Thoracic aorta (tissue), 2 donors: ENCODE results near the gene GPN1. TPM values are rescaled to one million over a fixed set of nuclear protein-coding genes. Genes with fewer than 3 reads are reported as not detected.
"Not testable (repeated sequence)": the region's sequence is repeated elsewhere in the genome, so short reads cannot be mapped to it uniquely, and the experiment has no call there.

Experiments used
- ATAC-seq: fragments of 150-250 bp; one replicate; pipeline ENCODE4 v1.8.0; 2017; ENCODE audit warnings: low read depth; ENCODE audit not compliant: insufficient number of reproducible peaks, low FRiP score
- DNase-seq: peaks from one replicate; pipeline ENCODE4 v3.0.0-alpha.2; 2020; ENCODE audit warnings: low spot score
- H3K27ac ChIP-seq, 2 donors: fragments of 200-600 bp; sonication (generic); 1 replicate in 1 of 2; 2 replicates in 1 of 2; pipeline ENCODE4 v1.5.1; 2016; ENCODE audit warnings: mild to moderate bottlenecking in 2 of 2, moderate library complexity in 2 of 2
- H3K27me3 ChIP-seq: fragments of 200-600 bp; sonication (generic); replicated peaks from 2 replicates; pipeline ENCODE4 v1.6.0; 2016; ENCODE audit warnings: mild to moderate bottlenecking; ENCODE audit not compliant: insufficient read depth
- H3K36me3 ChIP-seq: fragments of 200-600 bp; sonication (generic); one replicate; pipeline ENCODE4 v1.5.1; 2016
- H3K4me1 ChIP-seq, 2 donors: fragments of 200-600 bp; sonication (generic); 1 replicate in 1 of 2; 2 replicates in 1 of 2; pipeline versions ENCODE4 v1.5.1 to v1.6.0; 2016; ENCODE audit warnings: low read depth in 2 of 2, mild to moderate bottlenecking in 1 of 2; ENCODE audit not compliant: control insufficient read depth in 1 of 2
- H3K4me3 ChIP-seq: fragments of 200-600 bp; sonication (generic); 2 replicates; pipeline ENCODE4 v1.5.1; 2016; ENCODE audit warnings: mild to moderate bottlenecking
- H3K9me3 ChIP-seq: fragments of 200-600 bp; sonication (generic); 2 replicates; pipeline ENCODE4 v1.5.1; 2016
- total RNA-seq, 2 donors: library from RNA; depleted of rRNA; stranded (reverse); fragments of >200 nt; gene quantifications; one replicate each; pipeline versions ENCODE4 v1.1.0 to v1.2.3, GENCODE V29; 2016
- TF ChIP-seq, protein P1 (sequence below): fragments of 200-600 bp; sonication (generic); IDR thresholded peaks from one replicate; pipeline ENCODE4 v1.5.1; 2019; ENCODE audit warnings: antibody characterized with exemption

Gene GPN1
- total RNA-seq, 2 donors from 2014 or later: 19.0 to 22.3 TPM

DNA sequence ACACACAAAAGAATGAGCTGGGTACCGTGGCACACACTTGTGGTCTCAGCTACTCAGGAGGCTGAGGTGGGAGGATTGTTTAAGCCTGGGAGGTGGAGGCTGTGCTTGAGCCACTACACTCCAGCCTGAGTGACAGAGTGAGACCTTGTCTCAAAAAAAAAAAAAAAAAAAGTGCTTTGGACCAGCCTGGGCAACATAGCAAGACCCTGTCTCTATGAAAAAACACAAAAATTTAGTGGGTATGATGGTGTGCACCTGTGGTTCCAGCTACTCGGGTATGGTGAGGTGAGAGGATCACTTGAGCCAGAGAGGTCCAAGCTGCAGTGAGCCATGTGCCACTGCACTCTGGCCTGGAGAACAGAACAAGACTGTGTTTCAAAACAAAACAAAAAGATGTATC lies 35.6 kb upstream of the GPN1 start:
- TF ChIP-seq, protein P1, sequence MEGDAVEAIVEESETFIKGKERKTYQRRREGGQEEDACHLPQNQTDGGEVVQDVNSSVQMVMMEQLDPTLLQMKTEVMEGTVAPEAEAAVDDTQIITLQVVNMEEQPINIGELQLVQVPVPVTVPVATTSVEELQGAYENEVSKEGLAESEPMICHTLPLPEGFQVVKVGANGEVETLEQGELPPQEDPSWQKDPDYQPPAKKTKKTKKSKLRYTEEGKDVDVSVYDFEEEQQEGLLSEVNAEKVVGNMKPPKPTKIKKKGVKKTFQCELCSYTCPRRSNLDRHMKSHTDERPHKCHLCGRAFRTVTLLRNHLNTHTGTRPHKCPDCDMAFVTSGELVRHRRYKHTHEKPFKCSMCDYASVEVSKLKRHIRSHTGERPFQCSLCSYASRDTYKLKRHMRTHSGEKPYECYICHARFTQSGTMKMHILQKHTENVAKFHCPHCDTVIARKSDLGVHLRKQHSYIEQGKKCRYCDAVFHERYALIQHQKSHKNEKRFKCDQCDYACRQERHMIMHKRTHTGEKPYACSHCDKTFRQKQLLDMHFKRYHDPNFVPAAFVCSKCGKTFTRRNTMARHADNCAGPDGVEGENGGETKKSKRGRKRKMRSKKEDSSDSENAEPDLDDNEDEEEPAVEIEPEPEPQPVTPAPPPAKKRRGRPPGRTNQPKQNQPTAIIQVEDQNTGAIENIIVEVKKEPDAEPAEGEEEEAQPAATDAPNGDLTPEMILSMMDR: no peak

DNA sequence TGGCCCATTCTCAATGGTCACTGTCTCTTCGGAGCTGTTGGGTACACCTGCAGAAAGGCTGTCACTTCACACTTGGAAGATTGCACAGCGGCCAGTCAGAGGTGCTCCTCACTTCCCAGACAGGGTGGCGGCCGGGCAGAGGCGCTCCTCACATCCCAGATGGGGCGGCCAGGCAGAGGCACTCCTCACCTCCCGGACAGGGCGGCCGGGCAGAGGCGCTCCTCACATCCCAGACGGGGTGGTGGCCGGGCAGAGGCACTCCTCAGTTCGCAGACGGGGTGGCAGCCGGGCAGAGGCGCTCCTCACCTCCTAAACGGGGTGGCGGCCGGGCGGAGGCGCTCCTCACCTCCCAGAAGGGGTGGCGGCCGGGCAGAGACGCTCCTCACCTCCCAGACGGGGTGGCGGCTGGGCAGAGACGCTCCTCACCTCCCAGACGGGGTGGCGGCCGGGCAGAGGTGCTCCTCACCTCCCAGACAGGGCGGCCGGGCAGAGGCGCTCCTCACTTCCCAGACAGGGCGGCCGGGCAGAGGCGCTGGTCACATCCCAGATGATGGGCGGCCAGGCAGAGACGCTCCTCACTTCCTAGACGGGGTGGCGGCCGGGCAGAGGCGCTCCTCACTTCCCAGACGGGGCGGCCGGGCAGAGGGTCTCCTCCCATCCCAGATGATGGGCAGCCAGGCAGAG lies 34.7 kb upstream of the GPN1 start:
- not testable (repeated sequence) for ATAC-seq, H3K27me3 ChIP-seq, H3K27ac ChIP-seq, H3K4me1 ChIP-seq, DNase-seq, H3K36me3 ChIP-seq, H3K4me3 ChIP-seq
- H3K9me3 ChIP-seq: peaks cover 13% of the 10 kb centered on the region

More for the DNA sequence above, 35.6 kb upstream of the GPN1 start:
- ATAC-seq (no peak), DNase-seq (no peak)
- Histone ChIP-seq H3K4me3 (no peak overlapping the region), H3K27ac (no peak overlapping the region), H3K36me3 (no peaks in the 10 kb centered on the region), H3K27me3 (no peaks in the 10 kb centered on the region), H3K4me1 (peaks cover 0 to 2% of the 10 kb centered on the region in 2 donors), H3K9me3 (peaks cover 13% of the 10 kb centered on the region)

DNA sequence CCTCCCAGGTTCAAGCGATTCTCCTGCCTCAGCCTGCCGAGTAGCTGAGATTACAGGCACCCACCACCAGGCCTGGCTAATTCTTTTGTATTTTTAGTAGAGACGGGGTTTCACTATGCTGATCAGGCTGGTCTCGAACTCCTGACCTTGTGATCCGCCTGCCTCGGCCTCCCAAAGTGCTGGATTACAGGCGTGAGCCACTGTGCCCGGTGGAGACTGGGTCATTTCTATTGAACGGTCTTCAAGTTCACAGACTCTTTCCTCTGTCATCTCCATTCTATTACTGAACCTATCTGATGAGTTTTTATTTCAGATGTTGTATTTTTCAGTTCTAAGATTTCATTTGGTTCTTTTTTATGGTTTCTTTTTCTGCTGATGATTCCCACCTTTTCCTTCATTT lies 33.4 kb upstream of the GPN1 start:
- DNase-seq, H3K27me3 ChIP-seq, H3K27ac ChIP-seq, H3K4me3 ChIP-seq, H3K4me1 ChIP-seq, ATAC-seq: not testable (repeated sequence)
- Histone ChIP-seq H3K36me3 (peaks cover 15% of the 10 kb centered on the region), H3K9me3 (peaks cover 13% of the 10 kb centered on the region)

DNA sequence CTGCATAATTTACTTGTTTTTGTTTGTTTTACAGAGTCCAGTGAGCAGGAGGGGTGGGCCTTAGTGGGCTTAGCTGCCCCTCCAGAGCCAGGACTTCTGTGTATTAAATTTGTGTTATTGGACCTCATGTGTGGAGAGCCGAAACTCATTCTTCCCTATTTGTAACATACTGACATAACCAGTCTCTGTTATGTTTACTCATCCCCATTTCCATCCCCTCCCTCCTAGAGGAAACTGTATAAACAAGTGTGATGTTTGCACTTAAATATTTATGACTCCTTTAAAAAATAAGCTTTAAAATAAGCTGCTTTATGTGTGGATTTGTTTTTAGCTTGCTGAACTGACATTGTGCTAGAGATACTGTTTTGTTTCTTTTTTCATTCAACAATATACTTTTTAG lies 32.2 kb upstream of the GPN1 start:
- Histone ChIP-seq H3K9me3 (peaks cover 5% of the 10 kb centered on the region), H3K36me3 (peaks cover 20% of the 10 kb centered on the region), H3K4me1 (no peaks in the 10 kb centered on the region), H3K4me3 (no peak overlapping the region), H3K27me3 (no peaks in the 10 kb centered on the region), H3K27ac (no peak overlapping the region)
- TF ChIP-seq, protein P1: no peak
- DNase-seq (no peak), ATAC-seq (no peak)

DNA sequence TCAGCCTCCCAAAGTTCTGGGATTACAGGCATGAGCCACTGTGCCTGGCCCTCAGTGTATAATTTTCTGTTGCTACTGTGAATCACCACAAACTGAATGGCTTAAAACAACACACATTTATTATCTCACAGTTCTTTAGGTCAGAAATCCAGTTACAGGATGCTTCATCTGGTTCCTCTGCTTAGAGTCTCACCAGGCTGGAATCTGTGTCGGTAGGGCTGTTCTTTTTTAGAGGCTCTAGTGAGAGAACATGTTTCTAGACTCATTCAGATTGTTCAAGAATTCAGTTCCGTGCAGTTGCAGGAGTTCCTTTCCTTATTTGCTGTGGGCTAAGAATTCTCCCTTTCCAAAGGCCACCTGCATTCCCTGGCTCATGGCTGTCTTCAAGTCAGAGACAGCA lies 22.2 kb upstream of the GPN1 start:
- TF ChIP-seq, protein P1: no peak
- H3K9me3 ChIP-seq: no peaks in the 10 kb centered on the region
- DNase-seq: no peak
- H3K36me3 ChIP-seq: peaks cover 49% of the 10 kb centered on the region
- no peak for ATAC-seq
- no peak overlapping the region for H3K4me3 ChIP-seq
- no peak overlapping the region for H3K27ac ChIP-seq
- H3K4me1 ChIP-seq: no peaks in the 10 kb centered on the region
- no peaks in the 10 kb centered on the region for H3K27me3 ChIP-seq

DNA sequence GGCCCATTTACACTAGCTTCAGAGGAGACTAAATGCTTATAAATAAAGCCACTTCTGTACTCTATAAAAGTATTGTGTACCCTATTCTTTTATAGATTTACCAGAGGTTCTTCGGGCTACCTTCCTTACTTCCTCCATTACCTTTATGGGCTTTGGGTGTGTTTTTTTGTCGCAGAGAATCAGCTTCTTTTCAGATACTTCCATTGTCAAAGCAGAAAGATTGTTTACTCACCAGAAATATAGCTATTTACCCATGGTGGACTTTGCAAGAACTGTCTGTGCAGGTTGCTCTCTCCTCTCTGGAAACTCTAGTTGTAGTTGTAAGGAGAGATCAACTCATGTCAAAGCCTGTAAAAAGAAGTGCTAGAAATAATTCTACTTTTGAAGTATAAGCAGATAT lies 14.9 kb upstream of the GPN1 start:
- Histone ChIP-seq H3K27ac (no peak overlapping the region), H3K36me3 (peaks cover 41% of the 10 kb centered on the region), H3K4me3 (no peak overlapping the region), H3K4me1 (no peaks in the 10 kb centered on the region), H3K9me3 (no peaks in the 10 kb centered on the region), H3K27me3 (no peaks in the 10 kb centered on the region)
- TF ChIP-seq, protein P1: no peak
- DNase-seq: no peak
- no peak for ATAC-seq
